ENCODE data around the gene KLK1. TPM values are rescaled to one million over a fixed set of nuclear protein-coding genes. Genes with fewer than 3 reads are reported as not detected.
"Not testable (repeated sequence)": the region's sequence is repeated elsewhere in the genome, so short reads cannot be mapped to it uniquely, and the experiment has no call there.

KLK1 gene
- total and polyA plus RNA-seq, 12 donors: 0.39 to 0.85 (median 0.64) TPM; not detected in 4

- no peaks in the 10 kb centered on the region for H3K4me1 ChIP-seq
- H3K27ac ChIP-seq: no peak overlapping the region
- intact Hi-C loops (cut with DNase I): no loop called here
- ATAC-seq: no peak
- no peak overlapping the region for H3K4me3 ChIP-seq
- DNase-seq: no peak
- 63 to 71% methylated on average over 3 of the region's 3 CpGs for WGBS, 2 donors
- H3K9me3 ChIP-seq: no peaks in the 10 kb centered on the region
- peaks cover 0 to 38% (median 18%) of the 10 kb centered on the region in 7 donors for H3K27me3 ChIP-seq
- H3K36me3 ChIP-seq: no peaks in the 10 kb centered on the region
- TF ChIP-seq CTCF (IDR thresholded peaks at IDR 0.05): no peak
Observed at GRCh38 chr19:50812474-50812873, 11.1 kb downstream of the KLK1 start.

GRCh38 chr19:50811622-50812238, 11.9 kb downstream of the KLK1 start:
- H3K27me3 ChIP-seq: peaks cover 0 to 33% (median 12%) of the 10 kb centered on the region in 7 donors
- H3K4me1 ChIP-seq; ATAC-seq; DNase-seq; H3K27ac ChIP-seq; intact Hi-C loops (cut with DNase I); H3K36me3 ChIP-seq; H3K4me3 ChIP-seq; H3K9me3 ChIP-seq: not testable (repeated sequence)
- WGBS, 2 donors: 76 to 82% methylated on average over 3 of the region's 3 CpGs

GRCh38 chr19:50808856-50809255, 14.7 kb downstream of the KLK1 start:
- DNase-seq (no peak), ATAC-seq (no peak)
- intact Hi-C loops (cut with DNase I): loop anchor here in 1 of 10 donors (10.0 kb wide), 1 partner anchor 294 kb away; the partner anchor contains the start of genes ASPDH and JOSD2
- WGBS, 2 donors: 44 to 76% methylated on average over 1 of the region's 1 CpG
- H3K4me3 ChIP-seq: no peak overlapping the region
- TF ChIP-seq CTCF (IDR thresholded peaks at IDR 0.05): no peak
- peaks cover 0 to 8% (median 5%) of the 10 kb centered on the region in 9 donors for H3K4me1 ChIP-seq
- H3K27ac ChIP-seq: no peak overlapping the region
- H3K9me3 ChIP-seq: no peaks in the 10 kb centered on the region
- H3K27me3 ChIP-seq: peaks cover 0 to 13% (median 5%) of the 10 kb centered on the region in 7 donors
- H3K36me3 ChIP-seq: no peaks in the 10 kb centered on the region

- no peaks in the 10 kb centered on the region for H3K9me3 ChIP-seq
- no peaks in the 10 kb centered on the region for H3K27me3 ChIP-seq
- H3K4me1 ChIP-seq: peaks cover 7 to 26% (median 22%) of the 10 kb centered on the region in 9 donors
- peak; percentile 97 to 99 for DNase-seq
- 0% methylated on average over 62 of the region's 62 CpGs for WGBS, 2 donors
- intact Hi-C loops (cut with DNase I): loop anchor here in 1 of 10 donors (10.0 kb wide), 1 partner anchor 290 kb away; the partner anchor contains the start of genes ASPDH and JOSD2
- peak overlapping the region; percentile 91 to 99 (median 96) for H3K27ac ChIP-seq
- peak overlapping the region; percentile 69 to 99 (median 82) for H3K4me3 ChIP-seq
- ATAC-seq: peak; percentile 99 to 100 (median 99)
- peaks cover 0 to 27% (median 5%) of the 10 kb centered on the region in 9 donors for H3K36me3 ChIP-seq
- TF ChIP-seq CTCF (IDR thresholded peaks at IDR 0.05): no peak
Observed at GRCh38 chr19:50804420-50805272, 18.9 kb downstream of the KLK1 start.
